DLD1 (cell line): ENCODE measurements around the gene ANKFY1.
"Not testable (repeated sequence)": the region's sequence is repeated elsewhere in the genome, so short reads cannot be mapped to it uniquely, and the experiment has no call there.

Experiments
- in situ Hi-C: cut with HindIII; loops from 2 replicates; pipeline ENCODE4 v1.10.0; 2017; ENCODE audit warnings: low sequenced_read_pairs

The ANKFY1 gene

GRCh38 chr17:4159761-4160160 lies 104.0 kb downstream of the ANKFY1 start:
- in situ Hi-C loops, result no loop called here

DNA sequence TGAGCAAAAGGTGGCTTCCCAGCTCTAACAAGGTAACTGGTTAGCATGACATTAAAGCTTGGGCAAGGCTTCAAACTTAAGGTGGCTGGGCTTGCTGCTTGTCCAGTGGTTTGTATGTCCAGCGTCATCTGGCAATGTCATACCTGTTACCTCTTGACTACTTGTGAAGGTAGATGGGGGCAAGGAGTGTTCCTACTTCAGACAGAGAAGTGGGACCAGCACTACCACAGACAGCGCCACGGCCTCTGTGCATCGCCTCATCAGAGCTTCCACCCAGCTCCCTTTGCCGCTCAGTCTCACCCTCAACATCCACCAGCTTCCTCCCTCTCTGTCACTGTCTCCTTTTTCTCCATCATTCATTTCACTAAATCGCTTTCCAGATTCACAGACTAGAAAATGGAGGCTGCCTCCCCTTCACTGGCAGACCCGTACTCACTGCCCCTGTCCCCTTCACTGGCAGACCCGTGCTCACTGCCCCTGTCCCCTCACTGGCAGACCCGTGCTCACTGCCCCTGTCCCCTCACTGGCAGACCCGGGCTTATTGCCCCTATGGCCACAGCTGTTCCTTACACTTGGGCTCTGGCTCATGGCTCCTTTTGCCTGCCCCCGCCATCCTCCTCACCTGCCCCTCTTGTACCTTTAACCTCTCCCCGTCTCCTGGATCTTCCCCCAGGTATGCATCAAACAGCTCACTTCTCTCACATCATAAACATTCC lies 106.0 kb downstream of the ANKFY1 start:
- in situ Hi-C loops, result no loop called here

DNA sequence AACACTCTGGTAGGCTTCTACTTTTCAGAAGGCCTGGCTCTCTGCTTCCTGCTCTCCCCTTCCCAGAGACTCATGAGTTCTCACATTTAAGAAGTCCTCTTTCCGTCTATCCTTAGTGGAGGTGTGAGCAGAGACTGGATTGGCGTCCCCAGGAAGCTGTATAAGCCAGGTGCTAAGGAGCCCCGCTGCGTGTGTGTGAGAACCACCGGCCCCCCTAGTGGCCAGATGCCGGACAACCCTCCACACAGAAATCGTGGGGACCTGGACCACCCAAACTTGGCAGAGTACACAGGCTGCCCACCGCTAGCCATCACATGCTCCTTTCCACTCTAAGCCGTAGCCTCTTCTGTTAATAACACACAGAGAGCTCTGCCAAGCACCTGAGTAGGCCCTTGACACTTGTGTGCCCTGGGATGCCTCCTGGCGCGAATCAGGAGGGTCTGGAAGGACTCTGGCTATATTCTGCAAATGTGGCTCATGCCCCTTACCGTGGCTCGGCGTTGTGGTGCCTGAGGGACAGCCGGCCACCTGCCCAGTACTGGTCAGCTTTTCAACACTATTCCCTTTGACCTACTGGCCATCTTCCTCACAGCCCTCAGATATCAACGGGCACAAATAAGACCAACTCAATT lies 106.9 kb downstream of the ANKFY1 start:
- in situ Hi-C loops, result no loop called here

- in situ Hi-C loops, result no loop called here
These were observed 107.7 kb downstream of the ANKFY1 start for GRCh38 chr17:4155980-4156620.

DNA sequence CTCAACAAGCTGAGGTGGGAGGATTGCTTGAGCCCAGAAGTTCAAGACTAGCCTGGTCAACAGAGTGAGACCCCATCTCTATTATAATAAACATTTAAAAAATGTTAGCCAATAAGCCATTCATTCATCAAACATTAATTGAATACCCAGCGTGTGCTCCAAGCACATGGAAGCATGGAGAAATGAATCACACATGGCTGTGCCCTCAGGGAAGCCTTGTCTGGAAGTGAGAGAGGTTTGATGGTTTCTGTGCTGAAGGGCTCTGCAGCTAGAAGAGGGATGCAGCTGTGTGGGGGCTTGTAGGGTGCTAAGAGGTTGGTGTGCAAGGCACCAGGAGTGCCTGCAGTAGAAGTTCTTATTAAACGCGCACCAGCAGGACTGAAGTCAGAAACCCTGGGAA lies 109.6 kb downstream of the ANKFY1 start:
- in situ Hi-C loops, result no loop called here

DNA sequence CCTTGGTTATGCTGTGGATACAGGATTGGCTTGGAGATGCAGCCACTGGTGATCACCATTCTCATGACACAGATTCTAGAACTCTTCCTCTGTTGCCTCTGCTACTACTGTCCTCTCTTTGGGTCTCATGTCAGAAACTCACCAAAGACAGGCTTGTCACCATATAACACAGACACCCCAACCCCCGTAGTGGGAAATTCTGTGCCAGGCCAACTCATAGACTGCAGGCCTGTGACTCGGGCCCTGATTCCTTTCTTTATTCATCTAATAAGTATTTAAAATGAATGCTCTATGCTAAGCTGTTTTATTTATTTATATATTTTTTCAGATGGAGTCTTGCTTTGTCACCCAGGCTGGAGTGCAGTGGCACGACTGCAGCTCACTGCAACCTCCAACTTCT lies 111.3 kb downstream of the ANKFY1 start:
- in situ Hi-C loops, result no loop called here

- in situ Hi-C loops, result no loop called here
These were observed 113.7 kb downstream of the ANKFY1 start for GRCh38 chr17:4150096-4150495.

DNA sequence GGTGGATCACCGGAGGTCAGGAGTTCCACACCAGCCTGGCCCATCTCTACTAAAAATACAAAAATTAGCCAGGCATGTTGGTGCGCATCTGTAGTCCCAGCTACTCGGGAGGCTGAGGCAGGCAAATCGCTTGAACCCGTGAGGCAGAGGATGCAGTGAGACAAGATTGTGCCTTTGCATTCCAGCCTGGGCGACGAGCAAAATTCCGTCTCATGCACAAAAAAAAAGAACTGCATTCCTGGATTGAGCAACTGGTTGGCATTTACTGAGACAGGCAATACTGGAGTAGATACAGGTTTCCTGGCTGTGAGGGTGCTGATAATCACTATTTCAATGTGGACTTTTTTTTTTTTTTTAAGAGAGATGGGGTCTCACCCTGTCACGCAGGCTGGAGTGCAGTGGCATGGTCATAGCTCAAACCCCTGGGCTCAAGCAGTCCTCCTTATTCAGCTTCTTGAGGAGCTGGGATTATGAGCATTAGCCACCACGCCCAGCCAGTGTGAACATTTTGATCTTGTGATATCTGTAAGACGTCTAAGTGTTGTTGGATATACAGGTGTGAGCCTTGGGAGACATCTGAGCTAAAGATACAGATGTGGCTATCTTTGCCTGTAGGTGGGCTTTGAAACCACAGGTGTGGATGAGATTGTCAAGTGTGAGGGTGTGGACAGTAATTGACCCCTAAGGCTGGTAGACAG lies 115.0 kb downstream of the ANKFY1 start:
- in situ Hi-C loops, result no loop called here

DNA sequence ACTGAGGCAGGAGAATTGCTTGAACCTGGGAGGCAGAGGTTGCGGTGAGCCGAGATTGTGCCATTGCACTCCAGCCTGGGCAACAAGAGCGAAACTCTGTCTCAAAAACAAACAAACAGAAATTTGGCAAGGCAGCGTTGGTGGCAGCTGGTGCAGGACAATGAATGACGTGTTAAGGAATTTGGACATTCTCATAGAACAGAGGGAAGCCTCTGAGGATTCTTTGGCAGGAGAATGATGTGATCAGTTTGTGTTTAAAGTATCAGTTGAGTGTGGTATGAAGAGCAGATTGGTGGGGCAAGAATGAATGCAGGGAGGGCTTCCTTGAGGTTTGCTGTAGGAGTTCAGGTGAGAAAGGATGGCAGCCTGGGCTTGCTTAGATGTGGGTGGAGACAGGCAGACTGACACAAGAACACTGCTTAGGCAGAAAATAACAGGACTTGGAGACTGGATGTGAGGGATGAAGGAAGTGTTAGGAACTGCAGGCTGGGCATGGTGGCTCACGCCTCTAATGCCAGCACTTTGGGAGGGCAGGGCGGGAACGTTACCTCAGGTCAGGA lies 115.9 kb downstream of the ANKFY1 start:
- in situ Hi-C loops, result no loop called here

GRCh38 chr17:4146641-4147040 lies 117.1 kb downstream of the ANKFY1 start:
- in situ Hi-C loops, result no loop called here

DNA sequence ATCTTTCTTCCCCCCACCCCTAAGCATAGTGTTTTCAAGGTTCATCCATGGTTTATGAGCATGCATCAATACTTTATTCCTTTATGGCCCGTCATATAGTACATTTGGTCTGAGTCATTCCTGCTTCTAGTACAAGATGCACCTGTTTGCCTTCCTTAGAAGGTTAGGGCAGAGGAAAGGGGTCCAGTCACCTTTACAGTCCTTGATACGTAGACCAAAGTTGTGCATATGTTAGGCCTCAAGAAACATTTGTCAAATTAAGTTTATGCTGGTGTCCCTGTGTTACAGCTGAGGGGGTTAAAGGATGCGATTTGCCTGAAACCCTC lies 119.4 kb downstream of the ANKFY1 start:
- in situ Hi-C loops, result no loop called here

DNA sequence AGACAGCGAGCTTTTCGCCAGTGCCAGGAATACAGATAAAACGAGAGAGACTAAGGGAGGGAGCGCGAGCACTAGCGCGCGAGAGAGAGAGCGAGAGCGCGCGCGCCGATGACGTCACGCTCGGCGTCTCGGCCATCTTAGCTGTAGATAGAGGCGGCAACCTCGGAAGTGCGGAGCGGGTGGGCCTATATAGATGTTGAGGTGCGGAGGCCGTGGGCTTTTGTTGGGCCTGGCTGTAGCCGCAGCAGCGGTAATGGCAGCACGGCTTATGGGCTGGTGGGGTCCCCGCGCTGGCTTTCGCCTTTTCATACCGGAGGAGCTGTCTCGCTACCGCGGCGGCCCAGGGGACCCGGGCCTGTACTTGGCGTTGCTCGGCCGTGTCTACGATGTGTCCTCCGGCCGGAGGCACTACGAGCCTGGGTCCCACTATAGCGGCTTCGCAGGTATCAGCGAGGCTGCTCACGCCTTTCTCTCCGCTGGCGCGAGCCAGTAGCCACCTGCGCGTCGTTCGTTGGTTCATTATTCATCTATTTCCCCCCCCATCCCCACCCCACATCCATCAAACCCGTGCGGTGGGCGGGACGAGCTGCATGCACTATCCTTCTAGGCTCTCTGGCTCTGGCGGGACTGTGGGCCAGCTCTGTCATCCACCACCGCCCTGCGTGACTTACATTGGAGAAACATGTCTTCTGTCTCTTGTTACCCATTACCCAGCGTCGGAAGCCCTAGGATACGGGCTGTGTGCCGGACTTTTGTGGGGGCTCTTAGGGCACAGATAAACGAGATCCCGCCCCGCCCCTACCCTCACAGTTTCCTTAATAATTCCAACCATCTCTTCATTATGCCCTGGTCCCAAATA lies 120.0 kb downstream of the ANKFY1 start:
- in situ Hi-C loops, result no loop called here

- in situ Hi-C loops, result no loop called here
These were observed 121.5 kb downstream of the ANKFY1 start for GRCh38 chr17:4142107-4142900.

- in situ Hi-C loops, result no loop called here
These were observed 123.7 kb downstream of the ANKFY1 start for GRCh38 chr17:4140125-4140524.

DNA sequence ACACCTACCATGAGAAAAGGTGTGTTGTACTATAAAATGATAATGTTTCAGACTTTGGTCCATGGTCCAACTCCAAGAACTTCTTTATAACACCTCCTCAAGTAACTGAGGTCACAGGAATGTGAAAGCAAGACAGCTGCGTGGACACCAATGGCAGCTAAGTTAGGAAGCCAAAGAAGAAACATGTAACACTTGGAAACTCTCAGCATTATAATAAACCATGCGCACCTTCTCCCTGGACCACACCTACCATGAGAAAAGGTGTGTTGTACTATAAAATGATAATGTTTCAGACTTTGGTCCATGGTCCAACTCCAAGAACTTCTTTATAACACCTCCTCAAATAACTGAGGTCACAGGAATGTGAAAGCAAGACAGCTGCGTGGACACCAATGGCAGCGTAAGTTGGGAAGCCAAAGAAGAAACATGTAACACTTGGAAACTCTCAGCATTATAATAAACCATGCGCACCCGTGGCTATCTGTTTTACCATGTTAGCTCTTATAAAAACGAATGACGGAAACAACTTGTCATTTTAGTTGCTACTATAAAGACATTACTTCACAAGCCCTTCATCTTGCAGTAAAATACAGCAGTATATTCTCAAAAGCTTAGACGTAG lies 124.8 kb downstream of the ANKFY1 start:
- in situ Hi-C loops, result not testable (repeated sequence)

GRCh38 chr17:4136373-4136772 lies 127.4 kb downstream of the ANKFY1 start:
- in situ Hi-C loops, result no loop called here

GRCh38 chr17:4135489-4135888 lies 128.3 kb downstream of the ANKFY1 start:
- in situ Hi-C loops, result no loop called here

DNA sequence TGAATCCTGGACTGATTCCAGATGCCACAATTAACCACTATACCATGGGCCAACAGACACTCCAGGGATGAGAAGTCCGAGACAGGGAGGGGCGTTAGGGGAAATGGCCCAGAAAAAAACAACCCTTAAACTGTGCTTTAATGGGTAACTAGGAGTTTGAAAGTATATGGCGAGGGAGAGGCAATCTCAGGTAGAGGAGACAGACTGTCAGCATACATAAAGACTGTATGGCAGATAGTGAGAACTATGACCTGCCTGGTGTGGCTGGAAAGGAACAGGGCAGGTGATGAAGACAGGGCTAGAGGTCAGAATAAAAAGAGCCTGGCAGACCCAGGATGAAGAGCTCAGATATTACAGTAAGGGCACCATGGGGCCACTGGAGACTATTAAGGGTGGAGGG lies 129.1 kb downstream of the ANKFY1 start:
- in situ Hi-C loops, result no loop called here

GRCh38 chr17:4130715-4131114 lies 133.1 kb downstream of the ANKFY1 start:
- in situ Hi-C loops, result no loop called here
